Transverse colon (tissue), 3 donors: ENCODE measurements around the gene TFIP11.

Source experiments
- POLR2A ChIP-seq: fragments of 450-650 bp; IDR thresholded peaks from one replicate; pipeline ENCODE4 v1.6.1; 2016; ENCODE audit warnings: antibody characterized with exemption, mild to moderate bottlenecking, moderate library complexity
- TF ChIP-seq, protein P1 (sequence below), 5 experiments: fragments of 200-600 bp in 3 of 5; fragments of 450-650 bp in 2 of 5; sonication (generic) in 3 of 5; IDR thresholded peaks; 1 replicate in 2 of 5; 2 replicates in 3 of 5; pipeline ENCODE4 v1.5.1; 2016 to 2017; ENCODE audit warnings: antibody characterized with exemption in 5 of 5, inconsistent platforms in 3 of 5, mild to moderate bottlenecking in 2 of 5, moderate library complexity in 1 of 5

DNA sequence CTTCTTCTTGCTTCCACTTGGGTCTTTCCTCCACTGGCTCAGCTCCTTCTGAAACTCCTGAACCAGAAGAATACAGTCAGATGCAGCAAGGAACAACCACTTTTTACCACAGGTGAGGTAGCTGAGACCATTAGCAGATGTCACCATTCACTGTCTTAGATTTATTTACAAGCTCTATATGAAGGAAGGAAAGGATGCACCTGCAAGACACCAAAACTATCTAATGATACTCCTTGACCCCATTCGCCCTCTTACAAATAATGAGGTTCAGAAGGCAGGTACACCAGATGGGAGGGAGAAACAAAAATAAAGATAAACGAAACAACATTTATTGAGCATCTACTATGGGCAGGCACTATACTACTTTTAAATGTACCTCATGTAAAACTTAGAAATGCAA, 10.3 kb downstream of the TFIP11 start:
- TF ChIP-seq, protein P1, sequence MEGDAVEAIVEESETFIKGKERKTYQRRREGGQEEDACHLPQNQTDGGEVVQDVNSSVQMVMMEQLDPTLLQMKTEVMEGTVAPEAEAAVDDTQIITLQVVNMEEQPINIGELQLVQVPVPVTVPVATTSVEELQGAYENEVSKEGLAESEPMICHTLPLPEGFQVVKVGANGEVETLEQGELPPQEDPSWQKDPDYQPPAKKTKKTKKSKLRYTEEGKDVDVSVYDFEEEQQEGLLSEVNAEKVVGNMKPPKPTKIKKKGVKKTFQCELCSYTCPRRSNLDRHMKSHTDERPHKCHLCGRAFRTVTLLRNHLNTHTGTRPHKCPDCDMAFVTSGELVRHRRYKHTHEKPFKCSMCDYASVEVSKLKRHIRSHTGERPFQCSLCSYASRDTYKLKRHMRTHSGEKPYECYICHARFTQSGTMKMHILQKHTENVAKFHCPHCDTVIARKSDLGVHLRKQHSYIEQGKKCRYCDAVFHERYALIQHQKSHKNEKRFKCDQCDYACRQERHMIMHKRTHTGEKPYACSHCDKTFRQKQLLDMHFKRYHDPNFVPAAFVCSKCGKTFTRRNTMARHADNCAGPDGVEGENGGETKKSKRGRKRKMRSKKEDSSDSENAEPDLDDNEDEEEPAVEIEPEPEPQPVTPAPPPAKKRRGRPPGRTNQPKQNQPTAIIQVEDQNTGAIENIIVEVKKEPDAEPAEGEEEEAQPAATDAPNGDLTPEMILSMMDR (IDR thresholded peaks at IDR 0.05), result no peak
- TF ChIP-seq POLR2A, result no peak
